ENCODE data around the gene OSBP2. TPM values are rescaled to one million over a fixed set of nuclear protein-coding genes. Genes with fewer than 3 reads are reported as not detected.

Gene OSBP2
- total RNA-seq = 1 to 10 TPM in 1 of 2 experiments, under 1 TPM in 1; 0.73 to 1.0 TPM

GRCh38 chr22:30694640-30695350, at the start of gene OSBP2:
OSBP2 (plus strand) TSS chr22:30694874; CDS start chr22:30694910, 36 bp downstream.

GRCh38 chr22:30667494-30668385, 26.9 kb upstream of the OSBP2 start, which contains the start of gene DUSP18:
DUSP18 (minus strand) TSS chr22:30667875; CDS start chr22:30664003, 3,872 bp downstream.

Small RNAs within 50 kb of the gene (microRNA-seq; reads per million reads assigned to microRNA genes)
- gene MIR3200 (ENCODE audit: borderline microRNAs expressed, borderline replicate concordance) = 1.9 reads per million

Other genes starting within 250 kb of the OSBP2 start
- gene SEC14L3, start 222.9 kb upstream of the OSBP2 start, total RNA-seq = under 1 TPM in 1 of 2 experiments, not detected in 1; 0.10 TPM
- not detected for gene SEC14L4, start 189.2 kb upstream of the OSBP2 start, total RNA-seq
- gene SEC14L6, start 148.1 kb upstream of the OSBP2 start, total RNA-seq = not detected
- gene GAL3ST1, start 120.2 kb upstream of the OSBP2 start, total RNA-seq = not detected
- gene PES1, start 103.0 kb upstream of the OSBP2 start, total RNA-seq = 10 to 100 TPM; 55.2 to 55.6 TPM
- under 1 TPM; 0.23 to 0.24 TPM for gene TCN2, start 87.7 kb upstream of the OSBP2 start, total RNA-seq
- gene SLC35E4, start 59.1 kb upstream of the OSBP2 start, total RNA-seq = 1 to 10 TPM; 2.0 TPM
- gene DUSP18, start 27.0 kb upstream of the OSBP2 start, total RNA-seq = 1 to 10 TPM; 8.0 to 8.8 TPM

Measured in activated naive CD4-positive, alpha-beta T cell treated with anti-CD3 and anti-CD28 coated beads, Interleukin-2, amount 10 ng/mL, durations not matched to agents 5 hours and 36 hours (primary cell).